ENCODE results near the gene CHST3. TPM values are rescaled to one million over a fixed set of nuclear protein-coding genes. Genes with fewer than 3 reads are reported as not detected.

The CHST3 gene
- total RNA-seq, 4 donors from 2014 or later = 41.2 to 56.4 (median 47.4) TPM

DNA sequence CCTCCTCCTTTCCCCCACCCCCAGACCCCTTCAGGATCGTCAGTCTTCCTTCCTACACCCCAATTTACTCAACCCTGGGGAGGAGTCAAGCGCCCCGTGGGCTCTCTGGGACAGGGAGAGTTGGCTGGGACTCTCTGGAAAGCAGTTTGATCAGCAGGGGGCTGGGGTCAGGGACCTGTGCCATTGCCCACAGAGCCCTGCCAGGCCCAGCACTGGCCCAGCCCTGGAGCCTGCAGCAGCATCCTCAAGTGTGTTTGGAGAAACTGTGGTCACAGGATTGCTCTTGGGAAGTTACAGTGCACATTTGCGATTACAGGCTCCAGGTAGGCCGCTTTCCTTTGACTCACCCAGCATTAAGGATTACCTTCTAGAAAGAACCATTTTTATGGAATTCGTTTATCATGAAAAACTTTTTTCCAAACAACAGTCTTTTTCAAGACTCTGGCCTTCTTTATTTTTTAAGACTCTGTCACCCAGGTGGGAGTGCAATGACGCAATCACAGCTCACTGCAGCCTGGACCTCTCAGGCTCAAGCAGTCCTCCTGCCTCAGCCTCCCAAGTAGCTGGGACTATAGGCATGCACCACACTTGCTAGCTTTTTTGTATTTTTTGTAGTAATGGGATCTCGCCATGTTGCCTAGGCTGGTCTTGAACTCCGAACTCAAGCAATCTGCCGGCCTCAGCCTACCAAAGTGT, 50.7 kb downstream of the CHST3 start:
- DNase-seq (ENCODE audit: low spot score in 2 of 2) = no peak
- WGBS, 2 donors = 76 to 77% methylated on average over 10 of the region's 10 CpGs

DNA sequence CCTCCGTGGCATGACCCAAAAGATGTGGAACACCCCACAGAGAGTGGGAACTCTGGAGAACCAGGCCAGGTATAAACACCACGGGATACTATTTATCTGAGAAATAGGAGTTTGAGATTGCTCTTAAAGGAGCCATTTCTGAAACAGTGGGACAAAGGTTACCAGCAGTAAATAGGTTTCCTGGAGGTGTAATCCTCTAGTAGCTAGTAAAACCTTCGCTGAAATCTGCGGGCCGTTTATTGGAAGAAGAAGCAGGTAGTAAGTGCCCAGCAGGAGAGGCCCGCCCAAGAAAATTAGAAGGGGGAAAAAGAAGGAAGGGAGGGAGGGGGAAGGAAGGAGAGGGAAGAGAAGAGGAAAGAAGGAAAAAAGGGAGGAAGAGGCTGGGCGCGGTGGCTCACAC, 51.6 kb downstream of the CHST3 start:
- Histone ChIP-seq H3K9me3 (no peaks in the 10 kb centered on the region), H3K36me3 (peaks cover 0 to 18% (median 0%) of the 10 kb centered on the region in 3 donors), H3K4me3 (no peak overlapping the region), H3K27ac (peak overlapping the region in 3 of 4 donors; percentile 11 to 68 (median 63)), H3K4me1 (peaks cover 0 to 77% (median 33%) of the 10 kb centered on the region in 4 donors), H3K27me3 (no peaks in the 10 kb centered on the region)
- 60 to 63% methylated on average over 8 of the region's 8 CpGs for WGBS, 2 donors
- DNase-seq (ENCODE audit: low spot score in 2 of 2) = no peak
- TF ChIP-seq EP300 (IDR thresholded peaks at IDR 0.05) (no peak), POLR2A (IDR thresholded peaks at IDR 0.05) (no peak)

More for the DNA sequence above, 50.7 kb downstream of the CHST3 start:
- H3K9me3 ChIP-seq = no peaks in the 10 kb centered on the region
- H3K36me3 ChIP-seq = peaks cover 0 to 18% (median 0%) of the 10 kb centered on the region in 3 donors
- H3K4me3 ChIP-seq = no peak overlapping the region
- H3K27ac ChIP-seq = peak overlapping the region in 2 of 4 donors; percentile 92 to 96
- peaks cover 3 to 82% (median 42%) of the 10 kb centered on the region in 4 donors for H3K4me1 ChIP-seq
- TF ChIP-seq EP300 (IDR thresholded peaks at IDR 0.05) (no peak), POLR2A (IDR thresholded peaks at IDR 0.05) (no peak)
- TF ChIP-seq, protein P1, sequence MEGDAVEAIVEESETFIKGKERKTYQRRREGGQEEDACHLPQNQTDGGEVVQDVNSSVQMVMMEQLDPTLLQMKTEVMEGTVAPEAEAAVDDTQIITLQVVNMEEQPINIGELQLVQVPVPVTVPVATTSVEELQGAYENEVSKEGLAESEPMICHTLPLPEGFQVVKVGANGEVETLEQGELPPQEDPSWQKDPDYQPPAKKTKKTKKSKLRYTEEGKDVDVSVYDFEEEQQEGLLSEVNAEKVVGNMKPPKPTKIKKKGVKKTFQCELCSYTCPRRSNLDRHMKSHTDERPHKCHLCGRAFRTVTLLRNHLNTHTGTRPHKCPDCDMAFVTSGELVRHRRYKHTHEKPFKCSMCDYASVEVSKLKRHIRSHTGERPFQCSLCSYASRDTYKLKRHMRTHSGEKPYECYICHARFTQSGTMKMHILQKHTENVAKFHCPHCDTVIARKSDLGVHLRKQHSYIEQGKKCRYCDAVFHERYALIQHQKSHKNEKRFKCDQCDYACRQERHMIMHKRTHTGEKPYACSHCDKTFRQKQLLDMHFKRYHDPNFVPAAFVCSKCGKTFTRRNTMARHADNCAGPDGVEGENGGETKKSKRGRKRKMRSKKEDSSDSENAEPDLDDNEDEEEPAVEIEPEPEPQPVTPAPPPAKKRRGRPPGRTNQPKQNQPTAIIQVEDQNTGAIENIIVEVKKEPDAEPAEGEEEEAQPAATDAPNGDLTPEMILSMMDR (IDR thresholded peaks at IDR 0.05) = no peak
- no peaks in the 10 kb centered on the region for H3K27me3 ChIP-seq

DNA sequence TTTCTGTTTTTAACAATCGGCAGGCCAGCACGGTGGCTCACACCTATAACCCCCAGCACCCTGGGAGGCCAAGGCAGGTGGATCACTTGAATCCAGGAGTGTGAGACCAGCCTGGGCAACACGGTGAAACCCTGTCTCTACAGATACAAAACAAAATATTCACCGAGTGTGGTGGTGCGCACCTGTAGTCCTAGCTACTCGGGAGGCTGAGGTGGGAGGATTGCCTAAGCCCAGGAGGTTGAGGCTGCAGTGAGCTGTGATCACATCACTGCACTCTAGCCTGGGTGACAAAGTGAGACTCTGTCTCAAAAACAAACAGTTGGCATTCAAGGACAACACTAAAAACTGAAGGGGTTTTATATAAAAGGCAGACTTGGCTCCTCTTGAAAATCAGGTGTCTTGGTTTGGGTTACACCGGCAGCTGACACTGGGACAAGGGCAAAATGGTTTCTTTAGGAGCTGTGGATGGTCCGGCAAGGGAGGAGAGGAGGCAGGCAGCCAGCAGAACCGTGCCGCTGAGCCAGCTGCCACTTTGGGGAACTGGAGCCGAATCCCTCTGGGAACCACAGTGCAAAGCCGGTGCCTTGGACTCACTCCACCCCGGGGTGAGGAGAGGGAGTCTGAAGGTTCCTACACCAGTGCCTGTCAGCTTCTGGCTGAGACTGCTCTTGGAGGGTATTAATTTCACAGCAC, 52.6 kb downstream of the CHST3 start:
- no peaks in the 10 kb centered on the region for H3K27me3 ChIP-seq
- no peak overlapping the region for H3K4me3 ChIP-seq
- DNase-seq (ENCODE audit: low spot score in 2 of 2) = no peak
- peaks cover 0 to 75% (median 30%) of the 10 kb centered on the region in 4 donors for H3K4me1 ChIP-seq
- H3K9me3 ChIP-seq = no peaks in the 10 kb centered on the region
- WGBS, 2 donors = 60 to 69% methylated on average over 12 of the region's 13 CpGs
- H3K27ac ChIP-seq = peak overlapping the region in 2 of 4 donors; percentile 64 to 68
- H3K36me3 ChIP-seq = peaks cover 0 to 16% (median 0%) of the 10 kb centered on the region in 3 donors
- TF ChIP-seq EP300 (IDR thresholded peaks at IDR 0.05) = no peak
- TF ChIP-seq POLR2A (IDR thresholded peaks at IDR 0.05) = no peak
- TF ChIP-seq, protein P1 (IDR thresholded peaks at IDR 0.05) = no peak

DNA sequence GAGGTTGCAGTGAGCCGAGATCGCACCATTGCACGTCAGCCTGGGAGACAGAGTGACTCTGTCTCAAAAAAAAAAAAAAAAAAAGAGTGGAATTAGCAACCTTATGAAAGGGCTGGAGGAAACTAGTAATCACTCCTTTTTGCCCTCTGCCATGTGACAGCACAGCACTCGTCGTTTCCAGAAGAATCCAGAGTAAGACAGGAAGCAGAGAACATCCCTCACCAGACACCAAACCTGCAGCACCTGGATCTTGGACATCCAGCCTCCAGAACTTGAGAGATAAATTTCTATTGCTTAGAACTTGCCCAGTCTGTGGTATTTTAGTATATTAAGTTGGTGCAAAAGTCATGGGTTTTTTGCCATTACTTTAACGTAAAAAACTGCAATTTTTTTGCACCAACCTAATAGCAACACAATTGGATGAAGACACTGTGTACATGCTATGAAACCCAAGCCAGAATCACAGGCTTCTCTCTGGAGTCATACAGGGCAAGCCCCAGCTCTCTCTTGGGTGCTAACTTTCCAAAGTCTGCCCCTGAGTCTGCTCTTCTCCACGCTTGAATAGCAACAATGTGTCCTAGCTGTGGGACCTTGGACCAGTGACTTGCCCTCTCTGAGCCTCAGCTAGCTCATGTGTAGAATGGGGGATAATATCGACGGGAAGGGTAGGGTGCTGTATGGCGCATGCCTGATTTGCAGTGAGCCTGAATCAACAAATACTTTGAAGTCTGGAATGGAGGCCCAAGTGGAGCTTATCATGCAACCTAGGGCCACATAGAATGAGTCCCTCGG, 55.1 kb downstream of the CHST3 start:
- H3K4me1 ChIP-seq = peaks cover 0 to 50% (median 25%) of the 10 kb centered on the region in 4 donors
- no peak overlapping the region for H3K27ac ChIP-seq
- no peaks in the 10 kb centered on the region for H3K27me3 ChIP-seq
- 86 to 91% methylated on average over 11 of the region's 11 CpGs for WGBS, 2 donors
- no peak for DNase-seq (ENCODE audit: low spot score in 2 of 2)
- H3K4me3 ChIP-seq = no peak overlapping the region
- no peaks in the 10 kb centered on the region for H3K9me3 ChIP-seq
- no peak for TF ChIP-seq POLR2A (IDR thresholded peaks at IDR 0.05)
- TF ChIP-seq, protein P1 (IDR thresholded peaks at IDR 0.05) = no peak
- no peak for TF ChIP-seq EP300 (IDR thresholded peaks at IDR 0.05)
- no peaks in the 10 kb centered on the region for H3K36me3 ChIP-seq

DNA sequence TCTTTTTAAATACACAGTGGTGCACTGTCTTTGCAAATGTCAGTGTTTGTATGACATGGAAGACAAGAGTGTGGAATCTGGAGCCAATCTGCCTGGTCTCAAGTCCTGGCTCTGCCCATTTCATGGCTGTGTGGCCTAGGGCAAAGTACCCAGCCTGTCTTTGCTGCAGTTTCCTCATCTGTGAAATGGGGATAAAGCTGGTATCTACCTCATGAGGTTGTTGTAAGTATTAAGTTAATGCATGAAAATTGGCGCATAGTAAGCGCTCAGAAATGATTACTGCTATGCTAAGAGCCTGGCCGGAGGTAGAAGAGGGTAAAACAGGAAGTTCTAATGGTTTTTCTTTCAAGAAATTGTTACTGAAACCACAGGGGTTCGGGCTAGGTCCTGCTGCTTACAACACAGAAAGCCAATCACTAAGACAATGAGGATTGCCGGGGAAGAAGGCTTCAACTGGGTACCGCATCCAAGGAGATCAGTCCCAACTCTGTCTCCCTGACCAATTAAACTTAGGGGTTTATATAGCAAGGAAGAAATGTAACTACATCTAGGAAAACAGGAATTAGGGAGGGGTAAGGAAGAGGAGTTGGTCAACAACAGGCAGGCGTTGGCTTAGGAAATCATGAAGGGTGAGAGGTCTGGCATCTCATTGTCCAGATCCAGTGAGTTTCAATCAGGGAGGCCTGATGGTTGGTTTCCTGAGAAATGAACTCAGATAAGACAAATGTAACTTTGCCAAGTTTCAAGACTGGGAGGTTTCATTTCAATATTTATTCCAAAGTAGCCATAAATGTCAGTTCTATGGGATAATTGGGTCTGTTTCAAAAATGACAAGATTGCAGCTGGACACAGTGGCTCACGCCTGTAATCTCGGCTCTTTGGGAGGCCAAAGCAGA, 57.0 kb downstream of the CHST3 start:
- peaks cover 0 to 41% (median 14%) of the 10 kb centered on the region in 4 donors for H3K4me1 ChIP-seq
- 69% methylated on average over 9 of the region's 9 CpGs for WGBS, 2 donors
- DNase-seq (ENCODE audit: low spot score in 2 of 2) = no peak
- no peak for TF ChIP-seq EP300 (IDR thresholded peaks at IDR 0.05)
- TF ChIP-seq, protein P1 (IDR thresholded peaks at IDR 0.05) = no peak
- no peak for TF ChIP-seq POLR2A (IDR thresholded peaks at IDR 0.05)
- H3K4me3 ChIP-seq = no peak overlapping the region
- H3K36me3 ChIP-seq = no peaks in the 10 kb centered on the region
- H3K27ac ChIP-seq = no peak overlapping the region
- H3K27me3 ChIP-seq = no peaks in the 10 kb centered on the region
- H3K9me3 ChIP-seq = no peaks in the 10 kb centered on the region

Data from tibial nerve (tissue), 4 donors.